IMR-90 (cell line): Measurements from ENCODE around the gene RAB25. TPM values are rescaled to one million over a fixed set of nuclear protein-coding genes. Genes with fewer than 3 reads are reported as not detected.

ENCODE experiments used
- ATAC-seq: fragments of 200-7000 bp; cut with Tn5 transposase; 2 replicates; pipeline ENCODE4 v1.9.1; 2020; ENCODE audit warnings: low read depth, mild to moderate bottlenecking, moderate library complexity
- BruUV-seq: library from RNA; stranded (reverse); fragments of 400-500 nt; replicated peaks from 2 replicates; lab custom pipeline; 2021; lab: Mats Ljungman, UMichigan
- CTCF ChIA-PET: fragments of 300-600 bp; formaldehyde crosslinking; extraction: SDS; loops from one replicate; lab custom pipeline; 2021; ENCODE audit warnings: antibody characterized with exemption; lab: Yijun Ruan, JAX
- POLR2A ChIA-PET: fragments of 300-600 bp; sonication (Branson Sonifier 250); formaldehyde crosslinking; loops from one replicate; lab custom pipeline; 2022; ENCODE audit warnings: antibody characterized with exemption; ENCODE audit not compliant: unreplicated experiment; lab: Charles Lee
- DNase-seq: peaks from one replicate; pipeline ENCODE4 v3.0.0; 2013
- H2AFZ ChIP-seq: replicated peaks from 2 replicates; pipeline ENCODE3; 2013; ENCODE audit warnings: low read length, mild to moderate bottlenecking; ENCODE audit not compliant: poor library complexity
- H2AK5ac ChIP-seq: 2 replicates; pipeline ENCODE4 v1.6.1; 2013; ENCODE audit warnings: low read depth, low read length, inconsistent platforms
- H2AK9ac ChIP-seq: replicated peaks from 2 replicates; pipeline ENCODE3; 2013; ENCODE audit warnings: mild to moderate bottlenecking, low read depth, low read length, moderate library complexity; ENCODE audit not compliant: poor library complexity
- H2BK120ac ChIP-seq: 2 replicates; pipeline ENCODE4 v1.6.1; 2013; ENCODE audit warnings: low read depth, low read length, inconsistent platforms
- H2BK15ac ChIP-seq: 3 replicates; pipeline ENCODE4 v1.6.1; 2013; ENCODE audit warnings: low read depth, low read length, inconsistent platforms
- H2BK20ac ChIP-seq: 2 replicates; pipeline ENCODE4 v1.6.1; 2013; ENCODE audit warnings: low read depth, mild to moderate bottlenecking, inconsistent platforms, low read length, moderate library complexity
- H2BK5ac ChIP-seq: 2 replicates; pipeline ENCODE4 v1.6.1; 2013; ENCODE audit warnings: mild to moderate bottlenecking, low read depth, low read length, inconsistent platforms; ENCODE audit not compliant: poor library complexity, severe bottlenecking
- H3K14ac ChIP-seq: replicated peaks from 2 replicates; pipeline ENCODE4 v1.6.1; 2013; ENCODE audit warnings: low read depth, low read length, inconsistent platforms
- H3K18ac ChIP-seq: 2 replicates; pipeline ENCODE4 v1.6.1; 2013; ENCODE audit warnings: low read depth, low read length, control low read depth
- H3K23ac ChIP-seq: 2 replicates; pipeline ENCODE4 v1.6.1; 2013; ENCODE audit warnings: low read depth, low read length, inconsistent platforms
- H3K27ac ChIP-seq: 2 replicates; pipeline ENCODE4 v1.5.1; 2013; ENCODE audit warnings: mild to moderate bottlenecking, control low read depth, low read length; ENCODE audit not compliant: insufficient read depth
- H3K27me3 ChIP-seq: 2 replicates; pipeline ENCODE4 v1.6.1; 2013; ENCODE audit warnings: low read length; ENCODE audit not compliant: control insufficient read depth, insufficient read depth
- H3K36me3 ChIP-seq: 2 replicates; pipeline ENCODE4 v1.6.1; 2013; ENCODE audit warnings: low read length, mixed read lengths; ENCODE audit not compliant: control insufficient read depth, insufficient read depth
- H3K4ac ChIP-seq: 2 replicates; pipeline ENCODE4 v1.6.1; 2013; ENCODE audit warnings: low read depth, low read length, inconsistent platforms
- H3K4me1 ChIP-seq: 2 replicates; pipeline ENCODE4 v1.6.1; 2013; ENCODE audit warnings: low read length, mixed read lengths; ENCODE audit not compliant: control insufficient read depth, insufficient read depth
- H3K4me2 ChIP-seq: 2 replicates; pipeline ENCODE4 v1.6.1; 2013; ENCODE audit warnings: low read depth, mild to moderate bottlenecking, control low read depth, low read length, moderate library complexity
- H3K4me3 ChIP-seq: 2 replicates; pipeline ENCODE4 v1.5.1; 2013; ENCODE audit warnings: low read depth, mild to moderate bottlenecking, control low read depth, low read length, moderate library complexity; ENCODE audit not compliant: insufficient read depth
- H3K56ac ChIP-seq: 2 replicates; pipeline ENCODE4 v1.6.1; 2013; ENCODE audit warnings: low read length, inconsistent platforms; ENCODE audit not compliant: insufficient read depth; ENCODE audit errors: extremely low read depth
- H3K79me1 ChIP-seq, 2 experiments: 2 replicates each; pipeline ENCODE4 v1.6.1; 2013; ENCODE audit warnings: low read length in 2 of 2, inconsistent platforms in 1 of 2, low read depth in 1 of 2
- H3K9ac ChIP-seq: 2 replicates; pipeline ENCODE4 v1.6.1; 2013; ENCODE audit warnings: low read depth, low read length, control low read depth
- H3K9me1 ChIP-seq: 2 replicates; pipeline ENCODE4 v1.6.1; 2013; ENCODE audit warnings: low read length, inconsistent platforms; ENCODE audit not compliant: insufficient read depth
- H3K9me3 ChIP-seq: 2 replicates; pipeline ENCODE4 v1.6.1; 2013; ENCODE audit warnings: low read length; ENCODE audit not compliant: control insufficient read depth, insufficient read depth
- H4K20me1 ChIP-seq: 2 replicates; pipeline ENCODE4 v1.6.1; 2013; ENCODE audit warnings: low read length, inconsistent platforms; ENCODE audit not compliant: insufficient read depth
- H4K5ac ChIP-seq: 2 replicates; pipeline ENCODE4 v1.6.1; 2013; ENCODE audit warnings: mild to moderate bottlenecking, low read depth, low read length, control low read depth
- H4K8ac ChIP-seq, 2 experiments: 2 replicates each; pipeline ENCODE4 v1.6.1; 2013; ENCODE audit warnings: low read depth in 2 of 2, low read length in 2 of 2, control low read depth in 1 of 2, inconsistent platforms in 1 of 2
- H4K91ac ChIP-seq: 2 replicates; pipeline ENCODE4 v1.6.1; 2013; ENCODE audit warnings: low read depth, low read length, inconsistent platforms; ENCODE audit not compliant: insufficient read depth
- BHLHE40 ChIP-seq: fragments of 150-350 bp; IDR thresholded peaks from 2 replicates; pipeline ENCODE4 v1.6.1; 2016; ENCODE audit warnings: mild to moderate bottlenecking, low read depth, low read length
- CEBPB ChIP-seq: IDR thresholded peaks from 2 replicates; pipeline ENCODE4 v1.6.1; 2012; ENCODE audit warnings: low read depth, low read length, improper control_type of control experiment
- ELK1 ChIP-seq: fragments of 150-350 bp; IDR thresholded peaks from 2 replicates; pipeline ENCODE4 v1.6.1; 2016; ENCODE audit warnings: low read depth, mild to moderate bottlenecking, low read length, moderate library complexity, borderline replicate concordance
- MAZ ChIP-seq: IDR thresholded peaks from 2 replicates; pipeline ENCODE4 v1.6.1; 2012; ENCODE audit warnings: low read depth, mild to moderate bottlenecking, low read length, improper control_type of control experiment, moderate library complexity, borderline replicate concordance
- MXI1 ChIP-seq: IDR thresholded peaks from 2 replicates; pipeline ENCODE4 v1.6.1; 2012; ENCODE audit warnings: low read depth, mild to moderate bottlenecking, low read length, moderate library complexity, borderline replicate concordance
- POLR2A ChIP-seq: IDR thresholded peaks from 2 replicates; pipeline ENCODE4 v1.6.1; 2012; ENCODE audit warnings: mild to moderate bottlenecking, low read depth, low read length
- RAD21 ChIP-seq: IDR thresholded peaks from 2 replicates; pipeline ENCODE4 v1.6.1; 2012; ENCODE audit warnings: low read length, improper control_type of control experiment
- RCOR1 ChIP-seq: IDR thresholded peaks from 2 replicates; pipeline ENCODE4 v1.6.1; 2012; ENCODE audit warnings: mild to moderate bottlenecking, low read length, improper control_type of control experiment; ENCODE audit not compliant: insufficient replicate concordance
- RFX5 ChIP-seq: IDR thresholded peaks from 2 replicates; pipeline ENCODE4 v1.8.0; 2012; ENCODE audit warnings: low read depth, mild to moderate bottlenecking, low read length, moderate library complexity
- WGBS, 2 experiments: methylation state at CpG; one replicate each; pipeline versions ENCODE4 v1.1.5 to v1.1.7; 2013; ENCODE audit warnings: missing lambda C conversion rate in 2 of 2; ENCODE audit not compliant: insufficient read length in 1 of 2; ENCODE audit errors: extremely low coverage in 2 of 2; 5-methylcytosine and 5-hydroxymethylcytosine counted together
- dilution Hi-C: fragments of 300-500 bp; cut with HindIII; formaldehyde crosslinking; loops from one replicate; pipeline ENCODE4 v1.14.3; 2018; ENCODE audit warnings: low sequenced_read_pairs; ENCODE audit not compliant: unreplicated experiment
- in situ Hi-C: fragments of 300-500 bp; cut with MboI; formaldehyde crosslinking; loops from 3 replicates; pipeline ENCODE4 v1.14.3; 2019; ENCODE audit warnings: low sequenced_read_pairs, inconsistent platforms, mixed read lengths
- intact Hi-C: fragments of 100-400 bp; cut with micrococcal nuclease; formaldehyde crosslinking; loops from 2 replicates; pipeline ENCODE4 v1.10.0; 2022
- polyA plus RNA-seq, 3 experiments: library from polyadenylated mRNA; depleted of rRNA; stranded (reverse); fragments of >200 nt; gene quantifications; 2 replicates each; pipeline ENCODE4 v1.2.3, GENCODE V29; 2012; ENCODE audit warnings: low replicate concordance in 1 of 3
- total RNA-seq: library from RNA; depleted of rRNA; stranded (reverse); fragments of >200 nt; gene quantifications from 2 replicates; pipeline ENCODE4 v1.2.3, GENCODE V29; 2012
- TF ChIP-seq, protein P1 (sequence below): conservative IDR thresholded peaks from 2 replicates; pipeline ENCODE4 v1.5.1; 2012; ENCODE audit warnings: mild to moderate bottlenecking, low read depth, low read length, improper control_type of control experiment
- TF ChIP-seq, protein P2 (sequence below): fragments of 150-350 bp; IDR thresholded peaks from 2 replicates; pipeline ENCODE4 v1.6.1; 2017; ENCODE audit warnings: mild to moderate bottlenecking, antibody characterized with exemption, low read length, low read depth

RAB25 gene
- total and polyA plus RNA-seq, 2 of the 4 experiments (the other 2 are of a cell fraction) = not detected

DNA sequence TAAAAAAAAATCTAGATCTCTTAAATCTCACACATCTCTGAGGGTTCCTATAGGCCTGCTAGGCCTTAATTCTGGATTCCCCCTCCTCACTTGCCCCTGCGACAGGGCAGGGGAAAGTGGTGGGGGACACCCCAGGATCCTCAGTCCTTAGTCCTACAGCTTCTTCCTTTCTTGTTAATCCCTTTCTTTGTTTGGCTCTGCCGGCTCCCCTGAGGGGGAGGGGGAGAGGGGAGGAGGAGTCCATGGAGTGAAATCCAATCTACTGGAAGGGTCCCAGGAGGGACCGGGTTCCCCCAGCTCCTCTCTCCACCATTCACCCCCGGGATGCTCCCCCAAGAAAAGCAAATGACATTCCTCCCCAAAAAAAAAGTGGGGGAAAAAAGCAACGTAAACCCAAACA is 12.8 kb downstream of the RAB25 start:
- TF ChIP-seq, protein P1, sequence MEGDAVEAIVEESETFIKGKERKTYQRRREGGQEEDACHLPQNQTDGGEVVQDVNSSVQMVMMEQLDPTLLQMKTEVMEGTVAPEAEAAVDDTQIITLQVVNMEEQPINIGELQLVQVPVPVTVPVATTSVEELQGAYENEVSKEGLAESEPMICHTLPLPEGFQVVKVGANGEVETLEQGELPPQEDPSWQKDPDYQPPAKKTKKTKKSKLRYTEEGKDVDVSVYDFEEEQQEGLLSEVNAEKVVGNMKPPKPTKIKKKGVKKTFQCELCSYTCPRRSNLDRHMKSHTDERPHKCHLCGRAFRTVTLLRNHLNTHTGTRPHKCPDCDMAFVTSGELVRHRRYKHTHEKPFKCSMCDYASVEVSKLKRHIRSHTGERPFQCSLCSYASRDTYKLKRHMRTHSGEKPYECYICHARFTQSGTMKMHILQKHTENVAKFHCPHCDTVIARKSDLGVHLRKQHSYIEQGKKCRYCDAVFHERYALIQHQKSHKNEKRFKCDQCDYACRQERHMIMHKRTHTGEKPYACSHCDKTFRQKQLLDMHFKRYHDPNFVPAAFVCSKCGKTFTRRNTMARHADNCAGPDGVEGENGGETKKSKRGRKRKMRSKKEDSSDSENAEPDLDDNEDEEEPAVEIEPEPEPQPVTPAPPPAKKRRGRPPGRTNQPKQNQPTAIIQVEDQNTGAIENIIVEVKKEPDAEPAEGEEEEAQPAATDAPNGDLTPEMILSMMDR = no peak
- no peak for TF ChIP-seq MXI1
- TF ChIP-seq RCOR1 = no peak
- TF ChIP-seq RAD21 = no peak
- TF ChIP-seq MAZ = no peak
- TF ChIP-seq POLR2A = no peak
- TF ChIP-seq RFX5 = no peak
- TF ChIP-seq, protein P2, sequence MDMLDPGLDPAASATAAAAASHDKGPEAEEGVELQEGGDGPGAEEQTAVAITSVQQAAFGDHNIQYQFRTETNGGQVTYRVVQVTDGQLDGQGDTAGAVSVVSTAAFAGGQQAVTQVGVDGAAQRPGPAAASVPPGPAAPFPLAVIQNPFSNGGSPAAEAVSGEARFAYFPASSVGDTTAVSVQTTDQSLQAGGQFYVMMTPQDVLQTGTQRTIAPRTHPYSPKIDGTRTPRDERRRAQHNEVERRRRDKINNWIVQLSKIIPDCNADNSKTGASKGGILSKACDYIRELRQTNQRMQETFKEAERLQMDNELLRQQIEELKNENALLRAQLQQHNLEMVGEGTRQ = no peak
- no peak for TF ChIP-seq BHLHE40
- no peak for TF ChIP-seq ELK1
- TF ChIP-seq CEBPB = no peak
- ATAC-seq (no peak; the same call in 1 of the 2 replicates), DNase-seq (no peak)
- peaks cover 38% of the 10 kb centered on the region for H4K20me1 ChIP-seq
- H3K4me3 ChIP-seq = no peak overlapping the region
- H3K18ac ChIP-seq = peak overlapping the region; percentile 88; the same call in 1 of the 2 replicates
- H3K27ac ChIP-seq = peak overlapping the region; percentile 65; the same call in 1 of the 2 replicates
- no peak overlapping the region for H3K23ac ChIP-seq
- H4K8ac ChIP-seq = no peak overlapping the region
- H3K4ac ChIP-seq = peak overlapping the region; percentile 37; the same call in 1 of the 2 replicates
- H3K9me3 ChIP-seq = no peaks in the 10 kb centered on the region
- H4K5ac ChIP-seq = peak overlapping the region; percentile 88; the same call in 1 of the 2 replicates
- H3K79me1 ChIP-seq = peaks cover 26 to 53% of the 10 kb centered on the region in 2 experiments; a peak in 3 of 4 replicates
- no TSS peak for BruUV-seq
- H3K4me1 ChIP-seq = peaks cover 24% of the 10 kb centered on the region
- peaks cover 35% of the 10 kb centered on the region for H3K36me3 ChIP-seq
- CTCF ChIA-PET = no interaction called here
- peaks cover 17% of the 10 kb centered on the region for H3K9me1 ChIP-seq
- H2BK20ac ChIP-seq = no peak overlapping the region
- peak overlapping the region; percentile 84 for H2AK9ac ChIP-seq
- H3K9ac ChIP-seq = peak overlapping the region; percentile 64; the same call in 1 of the 2 replicates
- H3K4me2 ChIP-seq = peak overlapping the region; percentile 81
- no peak overlapping the region for H2BK120ac ChIP-seq
- no peak overlapping the region for H3K14ac ChIP-seq
- no peak overlapping the region for H2BK15ac ChIP-seq
- in situ Hi-C loops = no loop called here
- WGBS, 2 experiments = no CpG with 5 or more reads among the region's 5 CpGs
- no peak overlapping the region for H2BK5ac ChIP-seq
- dilution Hi-C loops = no loop called here
- intact Hi-C loops = no loop called here
- POLR2A ChIA-PET = no interaction called here
- no peak overlapping the region for H2AK5ac ChIP-seq
- H4K91ac ChIP-seq = peak overlapping the region; percentile 68; the same call in 1 of the 2 replicates
- H2AFZ ChIP-seq = no peak overlapping the region
- no peaks in the 10 kb centered on the region for H3K27me3 ChIP-seq
- no peak overlapping the region for H3K56ac ChIP-seq
